ENCODE measurements around the gene SMTNL1.

SMTNL1 gene, protein sequence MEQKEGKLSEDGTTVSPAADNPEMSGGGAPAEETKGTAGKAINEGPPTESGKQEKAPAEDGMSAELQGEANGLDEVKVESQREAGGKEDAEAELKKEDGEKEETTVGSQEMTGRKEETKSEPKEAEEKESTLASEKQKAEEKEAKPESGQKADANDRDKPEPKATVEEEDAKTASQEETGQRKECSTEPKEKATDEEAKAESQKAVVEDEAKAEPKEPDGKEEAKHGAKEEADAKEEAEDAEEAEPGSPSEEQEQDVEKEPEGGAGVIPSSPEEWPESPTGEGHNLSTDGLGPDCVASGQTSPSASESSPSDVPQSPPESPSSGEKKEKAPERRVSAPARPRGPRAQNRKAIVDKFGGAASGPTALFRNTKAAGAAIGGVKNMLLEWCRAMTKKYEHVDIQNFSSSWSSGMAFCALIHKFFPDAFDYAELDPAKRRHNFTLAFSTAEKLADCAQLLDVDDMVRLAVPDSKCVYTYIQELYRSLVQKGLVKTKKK

GRCh38 chr11:57536947-57537619 is at the start of gene SMTNL1:
TSS of gene SMTNL1 (plus strand) at chr11:57537595. CDS start at chr11:57542643, 5,048 bp downstream.
- no peak for DNase-seq

- no peak for DNase-seq
Measured at GRCh38 chr11:57487920-57488659, 49.3 kb upstream of the SMTNL1 start.

DNA sequence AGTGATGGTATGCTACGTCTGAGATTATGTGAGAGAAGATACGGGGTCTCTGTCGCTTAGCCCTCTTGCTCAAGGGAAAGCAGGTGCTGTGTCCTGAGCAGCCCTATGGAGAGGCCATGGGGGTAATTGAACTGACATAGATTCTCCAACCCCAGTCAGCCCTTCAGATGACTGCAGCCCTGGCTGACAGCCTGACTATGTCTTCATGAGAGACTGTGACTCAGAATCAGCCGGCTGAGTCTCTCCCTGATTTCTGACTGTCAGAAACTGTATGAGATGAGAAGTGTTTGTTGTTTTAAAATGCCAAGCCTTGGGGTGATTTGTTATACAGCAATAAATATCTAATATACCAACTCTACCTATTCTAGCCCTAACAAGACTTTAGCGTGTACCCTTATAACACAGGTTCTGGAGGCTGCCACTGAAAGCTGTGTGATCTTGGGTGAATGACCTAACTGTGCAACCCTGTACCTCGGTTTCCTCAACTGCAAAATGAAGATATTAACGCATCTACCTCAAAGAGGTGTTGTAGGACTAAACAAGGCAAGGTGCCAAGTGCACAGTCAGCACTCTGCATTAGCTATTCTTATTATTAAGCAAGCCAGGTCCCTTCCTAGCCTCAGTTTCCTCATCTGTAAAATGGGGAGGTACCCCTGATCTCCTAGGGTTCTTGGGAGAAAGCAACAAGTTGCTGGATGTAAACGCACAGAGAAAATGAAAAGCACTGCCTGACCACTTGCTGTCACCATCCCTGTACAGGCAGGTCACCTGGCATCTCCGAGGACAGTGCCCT is 46.7 kb upstream of the SMTNL1 start:
- no peak for DNase-seq

DNA sequence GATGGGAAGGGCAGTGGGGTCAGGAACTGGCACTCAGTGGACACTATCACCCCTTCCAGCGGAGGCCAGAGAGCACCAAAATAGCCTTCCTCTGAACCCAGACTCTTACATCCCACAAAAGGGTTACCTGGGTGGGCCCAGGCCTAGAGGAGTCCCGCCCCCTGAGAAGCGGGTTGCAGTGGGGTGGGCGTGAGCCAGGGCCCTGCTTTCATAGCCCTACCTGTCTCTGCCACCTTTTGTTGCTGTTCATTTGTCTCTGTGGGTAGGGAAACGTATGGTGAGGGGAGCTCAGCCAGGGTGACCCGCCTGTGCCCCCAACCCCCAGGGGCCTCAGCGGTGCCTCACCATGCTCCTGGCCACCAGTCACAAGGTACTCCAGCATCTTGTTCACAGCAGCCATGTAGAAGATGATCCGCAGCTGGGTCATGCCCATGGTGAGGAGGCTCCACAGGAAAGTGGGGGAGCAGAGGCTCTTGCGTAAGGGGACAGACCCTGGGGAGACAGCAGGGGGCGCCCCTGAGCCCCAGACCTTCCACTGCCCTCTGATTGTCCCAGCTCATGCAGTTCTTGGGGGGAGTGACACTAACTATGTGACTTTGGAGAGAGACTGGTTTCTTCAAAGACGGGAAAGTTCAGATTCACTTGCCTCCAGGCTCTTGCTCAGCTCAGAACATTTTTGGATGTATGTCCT is 45.9 kb upstream of the SMTNL1 start:
- DNase-seq: peak; percentile 70

DNA sequence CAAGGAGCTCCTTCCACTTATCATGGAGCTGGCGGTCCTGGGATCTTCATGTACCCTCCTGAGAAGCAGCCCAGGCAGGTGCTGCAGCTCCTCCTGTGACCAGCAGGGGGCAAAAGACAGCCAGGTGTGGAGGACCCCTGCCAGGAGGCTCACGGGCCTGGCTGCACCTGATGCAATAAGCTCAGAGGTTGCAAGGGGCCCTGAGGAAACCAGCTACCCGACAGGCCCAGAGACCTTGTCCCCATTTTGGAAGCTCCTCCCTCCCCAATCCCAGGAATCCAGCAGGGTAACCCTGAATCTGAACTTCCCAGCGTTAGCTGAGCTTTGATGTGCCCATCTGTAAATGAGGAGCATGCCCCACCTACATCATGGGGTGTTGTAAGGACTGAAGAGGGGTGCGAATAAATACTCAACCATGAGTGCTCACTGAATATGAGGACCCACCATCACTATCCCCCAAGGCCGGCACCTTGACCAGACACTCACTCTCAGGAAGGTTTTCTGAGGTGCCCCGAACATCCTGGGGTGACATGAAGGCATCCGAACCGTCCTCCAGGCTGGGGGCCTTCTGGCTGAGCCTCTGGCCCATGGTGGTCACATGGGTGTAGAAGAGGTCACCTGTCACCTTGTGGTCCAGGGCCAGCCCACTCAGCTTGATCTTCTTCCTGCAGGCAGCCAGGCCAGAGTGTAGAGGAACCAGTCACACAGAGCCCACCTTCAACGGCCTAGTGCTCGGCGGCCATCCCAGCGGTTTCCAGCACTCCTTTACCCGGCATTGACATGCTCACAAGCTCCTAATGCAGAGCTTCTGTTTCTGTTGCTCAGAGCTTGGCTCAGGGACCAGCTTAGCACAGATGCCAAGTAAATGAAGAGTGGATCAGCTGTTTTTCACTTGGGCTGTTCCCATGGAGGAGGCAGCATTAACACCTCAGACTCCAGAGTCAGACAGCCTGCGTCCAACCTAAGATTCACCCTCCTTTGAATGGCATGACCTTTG is 43.6 kb upstream of the SMTNL1 start:
- DNase-seq: peak; percentile 81

DNA sequence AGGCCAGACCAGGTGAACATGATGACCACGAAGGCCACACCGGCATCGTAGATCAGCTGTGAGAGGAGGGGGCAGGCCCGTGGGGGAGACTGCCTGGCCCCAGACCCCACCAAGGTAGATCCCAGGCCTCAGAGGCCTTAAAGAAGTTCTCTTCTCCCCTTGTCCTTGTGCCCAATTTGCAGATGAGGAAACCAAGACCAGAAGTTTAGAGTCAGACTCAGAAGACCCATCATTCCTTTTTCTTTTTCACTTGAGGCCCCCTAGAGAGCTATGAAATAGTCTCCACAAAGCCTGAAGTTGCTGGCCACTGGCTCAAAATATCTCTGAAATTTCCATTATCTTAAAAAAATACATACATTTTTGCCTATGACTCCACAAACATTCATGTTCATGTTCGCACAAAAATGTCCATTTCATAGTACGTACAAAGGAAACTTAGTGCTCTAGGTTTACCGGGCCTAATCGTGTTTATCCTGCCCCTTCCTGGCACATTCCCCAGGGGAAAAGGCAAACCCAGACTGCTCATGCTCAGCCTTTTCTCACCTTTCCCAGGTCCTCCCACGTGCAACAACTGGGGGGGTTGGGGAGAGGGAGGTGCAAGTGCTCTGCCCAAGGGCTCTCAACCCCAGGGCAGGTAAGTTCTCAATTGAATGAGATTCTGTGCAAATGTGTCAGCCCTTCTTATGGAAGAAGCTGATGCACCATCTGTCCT is 41.1 kb upstream of the SMTNL1 start:
- DNase-seq: no peak

DNA sequence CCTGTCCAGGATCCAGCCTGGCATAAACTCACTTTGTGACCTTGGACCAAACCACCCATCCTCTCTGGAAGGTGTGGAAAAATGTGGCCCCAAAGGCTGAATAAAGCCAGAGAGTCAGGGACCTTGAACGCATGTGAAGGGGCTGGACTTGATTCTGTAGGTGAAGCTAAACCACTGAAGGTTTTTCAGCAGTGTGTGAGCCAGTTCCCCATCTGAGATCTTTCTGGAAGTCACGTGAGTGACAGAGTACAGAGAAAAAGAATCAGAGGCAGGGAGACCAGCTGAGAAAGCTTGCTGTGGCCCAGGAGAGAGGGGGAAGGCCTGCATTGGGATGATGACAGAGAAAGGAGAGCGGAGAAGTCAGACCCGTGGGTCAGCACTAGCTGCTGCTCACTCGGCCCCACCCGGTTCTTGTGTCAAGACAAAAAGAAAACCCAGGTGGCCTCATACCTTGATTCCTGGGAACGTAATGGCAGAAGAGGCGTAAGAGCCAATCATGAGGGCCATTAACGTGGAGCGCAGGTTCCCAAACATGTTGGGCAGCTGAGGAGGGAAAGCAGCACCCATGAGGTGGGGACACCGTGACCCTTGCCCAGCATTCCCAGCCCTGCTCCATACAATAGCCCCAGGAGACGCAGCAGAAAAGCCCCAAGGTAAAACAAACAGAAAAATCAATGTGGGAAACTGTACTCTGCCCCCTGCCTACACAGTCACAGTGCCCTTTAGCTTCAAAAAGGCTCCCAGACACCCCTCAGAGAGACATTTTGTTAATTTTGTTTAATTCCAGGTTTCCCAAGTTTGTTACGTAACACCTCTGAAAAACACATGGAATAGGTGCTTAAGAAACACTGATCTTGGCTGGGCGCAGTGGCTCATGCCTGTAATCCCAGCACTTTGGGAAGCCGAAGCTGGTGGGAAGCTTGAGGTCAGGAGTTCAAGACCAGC is 39.8 kb upstream of the SMTNL1 start:
- DNase-seq: no peak

GRCh38 chr11:57498540-57498939 is 38.9 kb upstream of the SMTNL1 start:
- DNase-seq: no peak

DNA sequence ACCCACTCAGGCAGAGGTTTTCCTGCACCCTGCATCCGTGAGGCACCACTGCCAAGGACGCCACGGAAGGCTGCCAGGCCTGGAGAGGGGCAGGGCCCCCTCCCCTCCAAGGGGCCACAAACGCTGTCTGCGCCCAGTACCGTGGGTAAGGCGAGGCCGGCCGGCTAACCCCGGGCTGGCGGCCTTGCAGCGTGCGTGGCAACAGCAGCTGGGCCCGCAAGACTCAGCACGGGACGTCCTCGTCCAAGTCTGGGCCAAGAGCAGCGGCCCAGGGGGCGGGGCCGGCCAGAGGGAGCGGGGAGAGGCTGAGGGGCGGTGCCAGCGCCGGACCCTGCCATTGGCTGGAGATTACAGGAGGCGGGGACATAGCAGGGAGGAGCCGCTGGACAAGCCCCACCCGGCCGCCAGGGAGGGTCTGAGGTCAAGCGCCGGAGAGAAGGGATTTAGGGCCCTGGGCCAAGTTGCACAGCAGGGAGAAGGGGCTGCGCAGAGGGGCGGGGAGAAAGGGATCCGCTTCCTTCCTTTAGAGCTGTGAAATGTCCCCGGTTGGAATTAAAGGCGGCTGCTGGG is 37.9 kb upstream of the SMTNL1 start:
- peak; percentile 60 for DNase-seq

DNA sequence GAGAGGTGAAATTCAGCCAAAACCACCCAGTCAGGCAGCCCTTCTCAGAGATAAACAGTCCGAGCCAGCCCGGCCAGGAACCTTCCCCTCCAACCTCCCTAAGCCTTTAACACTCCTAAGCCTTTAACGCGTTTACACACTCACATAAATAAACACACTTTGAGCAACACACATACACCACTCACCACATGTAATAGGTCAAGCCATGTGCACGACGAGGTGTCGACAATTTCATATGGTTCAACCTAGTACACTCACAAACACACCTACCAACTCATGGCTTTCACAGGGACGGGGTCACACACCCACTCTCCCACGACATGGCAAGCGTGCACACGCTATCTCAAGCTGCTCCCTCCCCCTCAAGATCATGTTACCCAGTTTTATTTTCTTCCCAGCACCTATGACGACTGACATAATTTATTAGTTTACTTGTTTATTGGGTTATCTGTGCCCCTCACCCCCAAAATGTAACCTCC is 37.4 kb upstream of the SMTNL1 start:
- no peak for DNase-seq

- DNase-seq: no peak
Measured at GRCh38 chr11:57500515-57500914, 36.9 kb upstream of the SMTNL1 start.

GRCh38 chr11:57500926-57501325 is 36.5 kb upstream of the SMTNL1 start:
- no peak for DNase-seq

DNA sequence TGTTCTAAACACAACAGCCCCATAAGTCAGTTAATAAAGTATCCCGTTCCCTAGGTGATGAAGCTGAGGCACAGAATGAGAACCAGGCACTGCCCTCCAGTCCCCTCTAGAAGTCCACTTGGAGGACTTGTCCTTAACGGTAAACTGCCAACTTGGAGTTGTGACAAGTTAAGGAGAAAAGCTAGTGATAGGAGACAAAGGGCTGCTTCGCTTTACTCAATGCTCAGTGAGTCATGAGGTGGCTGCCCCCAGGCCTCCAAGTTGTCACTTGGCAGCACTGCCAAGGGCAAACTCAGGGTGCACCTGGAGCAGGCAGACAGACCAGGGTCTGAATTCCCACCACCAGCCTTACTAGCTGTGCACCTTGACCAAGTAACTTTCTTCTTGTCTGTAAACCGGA is 35.4 kb upstream of the SMTNL1 start:
- no peak for DNase-seq

DNA sequence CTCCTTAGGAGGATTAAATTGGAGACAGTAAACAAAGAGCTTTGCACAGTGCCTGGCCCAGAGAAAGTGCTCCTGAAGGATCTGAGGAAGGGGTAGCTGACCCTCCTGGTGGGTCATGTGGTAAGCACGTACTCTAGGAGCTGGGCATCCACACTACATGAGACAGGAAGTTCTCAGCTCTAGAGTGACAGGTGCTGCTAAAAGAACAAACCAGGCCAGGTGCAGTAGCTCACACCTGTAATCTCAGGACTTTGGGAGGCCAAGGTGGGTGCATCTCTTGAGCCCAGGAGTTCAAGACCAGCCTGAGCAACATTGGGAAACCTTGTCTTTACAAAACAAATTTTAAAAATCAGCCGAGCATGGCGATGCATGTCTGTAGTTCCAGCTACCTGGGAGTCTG is 35.0 kb upstream of the SMTNL1 start:
- DNase-seq: no peak

DNA sequence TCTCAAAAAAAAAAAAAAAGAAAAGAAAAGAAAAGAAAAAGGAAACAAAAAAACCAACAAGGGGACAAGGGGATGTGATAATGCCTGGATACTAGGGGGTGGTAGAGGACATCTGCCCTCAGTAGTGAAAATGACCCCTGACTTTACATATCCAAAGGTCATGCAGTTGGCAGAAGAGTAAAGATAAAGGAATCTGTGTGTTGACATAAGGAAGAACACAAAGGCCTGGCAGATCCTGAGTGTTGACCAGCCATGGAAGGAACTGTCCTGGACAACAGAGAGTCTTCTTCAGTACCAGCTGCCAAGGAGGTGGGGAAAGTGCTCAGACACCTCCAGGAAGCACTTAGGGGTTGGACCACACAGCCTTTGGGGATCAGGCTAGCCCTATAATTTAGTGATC is 34.5 kb upstream of the SMTNL1 start:
- no peak for DNase-seq

- DNase-seq: no peak
Measured at GRCh38 chr11:57504511-57504910, 32.9 kb upstream of the SMTNL1 start.

DNA sequence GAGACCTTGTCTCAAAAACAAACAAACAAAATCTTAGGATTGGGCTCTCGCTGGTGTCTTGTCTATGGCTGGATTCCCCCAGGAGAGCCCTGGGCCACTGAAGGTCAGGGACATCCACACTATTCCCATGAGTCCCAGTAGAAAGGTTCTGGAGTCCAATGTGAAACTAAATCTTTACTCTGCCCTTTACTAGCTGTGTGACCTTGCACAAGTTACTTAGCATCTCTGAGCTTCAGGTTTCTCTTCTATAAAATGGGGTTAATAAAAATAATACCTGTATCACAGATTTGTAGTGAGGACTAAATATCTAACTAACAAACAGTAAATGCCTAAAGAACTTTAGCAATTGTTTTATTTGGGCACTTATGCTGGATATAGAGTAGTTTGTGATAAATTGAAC is 30.9 kb upstream of the SMTNL1 start:
- DNase-seq: no peak

All from activated CD4-positive, alpha-beta T cell treated with anti-CD3 and anti-CD28 coated beads, Interleukin-10, Interleukin-2, amounts not matched to agents 100 ng/mL and 50 ng/mL, durations not matched to agents 16 hours and 8 hours (primary cell).